OCI-LY3 (cell line): ENCODE results near the gene CASP8AP2.

ENCODE experiments used
- EZH2phosphoT487 ChIP-seq: fragments of 200-600 bp; shearing (Covaris generic); IDR thresholded peaks from 2 replicates; pipeline ENCODE4 v1.6.1; 2018; ENCODE audit warnings: antibody characterized with exemption, mixed run types, low read depth
- TF ChIP-seq, protein P1 (sequence below): fragments of 200-600, 300-600 bp; sonication (generic); IDR thresholded peaks from 2 replicates; pipeline ENCODE4 v1.5.1; 2014; ENCODE audit warnings: antibody characterized with exemption, low read length, low read depth

DNA sequence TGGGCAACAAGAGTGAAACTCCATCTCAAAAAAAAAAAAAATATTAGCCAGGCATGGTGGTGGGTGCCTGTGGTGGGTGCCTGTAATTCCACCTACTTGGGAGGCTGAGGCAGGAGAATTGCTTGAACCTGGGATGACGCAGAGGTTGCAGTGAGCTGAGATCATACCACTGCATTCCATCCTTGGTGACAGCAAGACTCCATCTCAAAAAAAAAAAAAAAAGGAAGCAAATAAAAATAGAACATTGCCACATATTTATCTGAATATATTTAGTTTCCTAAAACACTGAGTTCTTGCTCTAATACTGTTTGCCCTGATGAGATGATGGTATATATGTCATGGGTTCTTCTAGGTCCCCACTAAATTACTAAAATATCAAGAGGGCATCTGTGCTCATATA, 28.4 kb downstream of the CASP8AP2 start:
- TF ChIP-seq, protein P1, sequence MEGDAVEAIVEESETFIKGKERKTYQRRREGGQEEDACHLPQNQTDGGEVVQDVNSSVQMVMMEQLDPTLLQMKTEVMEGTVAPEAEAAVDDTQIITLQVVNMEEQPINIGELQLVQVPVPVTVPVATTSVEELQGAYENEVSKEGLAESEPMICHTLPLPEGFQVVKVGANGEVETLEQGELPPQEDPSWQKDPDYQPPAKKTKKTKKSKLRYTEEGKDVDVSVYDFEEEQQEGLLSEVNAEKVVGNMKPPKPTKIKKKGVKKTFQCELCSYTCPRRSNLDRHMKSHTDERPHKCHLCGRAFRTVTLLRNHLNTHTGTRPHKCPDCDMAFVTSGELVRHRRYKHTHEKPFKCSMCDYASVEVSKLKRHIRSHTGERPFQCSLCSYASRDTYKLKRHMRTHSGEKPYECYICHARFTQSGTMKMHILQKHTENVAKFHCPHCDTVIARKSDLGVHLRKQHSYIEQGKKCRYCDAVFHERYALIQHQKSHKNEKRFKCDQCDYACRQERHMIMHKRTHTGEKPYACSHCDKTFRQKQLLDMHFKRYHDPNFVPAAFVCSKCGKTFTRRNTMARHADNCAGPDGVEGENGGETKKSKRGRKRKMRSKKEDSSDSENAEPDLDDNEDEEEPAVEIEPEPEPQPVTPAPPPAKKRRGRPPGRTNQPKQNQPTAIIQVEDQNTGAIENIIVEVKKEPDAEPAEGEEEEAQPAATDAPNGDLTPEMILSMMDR = no peak
- TF ChIP-seq EZH2phosphoT487 = no peak
